GM12875 (cell line): Measurements from ENCODE around the gene CASP10.

ENCODE experiments used
- H3K4me3 ChIP-seq: one replicate; pipeline ENCODE4 v1.5.1; 2011; ENCODE audit warnings: low read depth, low read length, control low read depth
- TF ChIP-seq, protein P1 (sequence below): IDR thresholded peaks from 2 replicates; pipeline ENCODE4 v1.5.1; 2011; ENCODE audit warnings: low read depth, mild to moderate bottlenecking, control low read depth, inconsistent platforms, low read length, moderate library complexity, borderline replicate concordance; ENCODE audit not compliant: insufficient read depth

CASP10 gene

DNA sequence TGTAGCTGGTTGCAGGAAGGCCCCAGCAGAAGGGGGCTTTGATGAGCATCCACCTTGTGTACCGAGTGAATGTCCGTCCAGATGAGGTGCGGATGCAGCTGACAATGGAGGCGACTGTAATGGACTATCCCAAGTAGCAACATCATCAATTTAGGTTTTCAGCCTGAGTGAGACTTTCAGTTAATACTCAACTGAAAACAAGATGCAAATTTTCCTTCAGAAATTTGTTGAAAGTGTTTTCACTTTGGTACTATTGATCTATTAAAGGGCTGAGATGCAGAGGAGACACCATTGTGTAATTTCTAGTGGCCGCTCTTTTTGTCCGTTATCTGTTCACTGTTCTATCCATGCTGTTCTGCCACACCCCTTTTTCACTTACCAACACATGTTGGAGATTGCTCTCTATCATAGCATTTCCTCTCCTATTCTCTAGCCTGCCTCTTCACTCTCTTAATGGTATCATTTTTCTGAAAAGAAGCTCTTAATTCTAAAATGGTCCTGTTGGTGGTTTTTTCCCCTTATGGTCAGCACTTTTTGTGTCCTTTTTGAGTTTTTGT is 65.4 kb downstream of the CASP10 start:
- H3K4me3 ChIP-seq = no peak overlapping the region
- TF ChIP-seq, protein P1, sequence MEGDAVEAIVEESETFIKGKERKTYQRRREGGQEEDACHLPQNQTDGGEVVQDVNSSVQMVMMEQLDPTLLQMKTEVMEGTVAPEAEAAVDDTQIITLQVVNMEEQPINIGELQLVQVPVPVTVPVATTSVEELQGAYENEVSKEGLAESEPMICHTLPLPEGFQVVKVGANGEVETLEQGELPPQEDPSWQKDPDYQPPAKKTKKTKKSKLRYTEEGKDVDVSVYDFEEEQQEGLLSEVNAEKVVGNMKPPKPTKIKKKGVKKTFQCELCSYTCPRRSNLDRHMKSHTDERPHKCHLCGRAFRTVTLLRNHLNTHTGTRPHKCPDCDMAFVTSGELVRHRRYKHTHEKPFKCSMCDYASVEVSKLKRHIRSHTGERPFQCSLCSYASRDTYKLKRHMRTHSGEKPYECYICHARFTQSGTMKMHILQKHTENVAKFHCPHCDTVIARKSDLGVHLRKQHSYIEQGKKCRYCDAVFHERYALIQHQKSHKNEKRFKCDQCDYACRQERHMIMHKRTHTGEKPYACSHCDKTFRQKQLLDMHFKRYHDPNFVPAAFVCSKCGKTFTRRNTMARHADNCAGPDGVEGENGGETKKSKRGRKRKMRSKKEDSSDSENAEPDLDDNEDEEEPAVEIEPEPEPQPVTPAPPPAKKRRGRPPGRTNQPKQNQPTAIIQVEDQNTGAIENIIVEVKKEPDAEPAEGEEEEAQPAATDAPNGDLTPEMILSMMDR = no peak

- H3K4me3 ChIP-seq = no peak overlapping the region
- TF ChIP-seq, protein P1 = no peak
These were observed 66.9 kb downstream of the CASP10 start for GRCh38 chr2:201249889-201250288.

GRCh38 chr2:201250741-201251140 is 67.8 kb downstream of the CASP10 start:
- TF ChIP-seq, protein P1 = no peak
- H3K4me3 ChIP-seq = no peak overlapping the region

GRCh38 chr2:201254081-201254730 is 71.3 kb downstream of the CASP10 start:
- TF ChIP-seq, protein P1 = no peak
- no peak overlapping the region for H3K4me3 ChIP-seq

GRCh38 chr2:201255408-201256033 is 72.6 kb downstream of the CASP10 start:
- H3K4me3 ChIP-seq = no peak overlapping the region
- TF ChIP-seq, protein P1 = no peak

DNA sequence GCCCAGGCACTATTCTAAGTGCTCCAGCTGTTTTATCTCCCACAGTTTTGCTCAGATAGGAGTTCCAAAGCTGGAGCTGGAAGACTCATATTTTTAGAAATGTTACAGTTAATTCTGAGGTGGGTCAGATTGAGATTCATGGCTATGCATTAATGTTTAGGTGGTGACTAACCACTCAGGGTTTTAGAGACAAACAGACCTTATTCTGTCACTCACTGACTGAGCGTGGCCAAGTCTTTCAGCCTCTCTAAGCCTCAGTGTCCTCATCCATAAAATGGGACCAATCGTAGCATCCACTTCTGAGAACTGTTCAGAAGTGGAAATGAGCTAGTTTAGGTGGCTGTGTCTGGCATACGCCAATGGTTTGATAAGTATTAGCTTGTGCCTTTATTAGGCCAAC is 73.1 kb downstream of the CASP10 start:
- no peak overlapping the region for H3K4me3 ChIP-seq
- TF ChIP-seq, protein P1 = no peak
